SW 1271 (cell line): ENCODE data around the gene ADCY7.

Source experiments
- DNase-seq, 2 experiments: peaks; one replicate each; lab custom pipeline; 2025; lab: John Stamatoyannopoulos, UW

The ADCY7 gene

DNA sequence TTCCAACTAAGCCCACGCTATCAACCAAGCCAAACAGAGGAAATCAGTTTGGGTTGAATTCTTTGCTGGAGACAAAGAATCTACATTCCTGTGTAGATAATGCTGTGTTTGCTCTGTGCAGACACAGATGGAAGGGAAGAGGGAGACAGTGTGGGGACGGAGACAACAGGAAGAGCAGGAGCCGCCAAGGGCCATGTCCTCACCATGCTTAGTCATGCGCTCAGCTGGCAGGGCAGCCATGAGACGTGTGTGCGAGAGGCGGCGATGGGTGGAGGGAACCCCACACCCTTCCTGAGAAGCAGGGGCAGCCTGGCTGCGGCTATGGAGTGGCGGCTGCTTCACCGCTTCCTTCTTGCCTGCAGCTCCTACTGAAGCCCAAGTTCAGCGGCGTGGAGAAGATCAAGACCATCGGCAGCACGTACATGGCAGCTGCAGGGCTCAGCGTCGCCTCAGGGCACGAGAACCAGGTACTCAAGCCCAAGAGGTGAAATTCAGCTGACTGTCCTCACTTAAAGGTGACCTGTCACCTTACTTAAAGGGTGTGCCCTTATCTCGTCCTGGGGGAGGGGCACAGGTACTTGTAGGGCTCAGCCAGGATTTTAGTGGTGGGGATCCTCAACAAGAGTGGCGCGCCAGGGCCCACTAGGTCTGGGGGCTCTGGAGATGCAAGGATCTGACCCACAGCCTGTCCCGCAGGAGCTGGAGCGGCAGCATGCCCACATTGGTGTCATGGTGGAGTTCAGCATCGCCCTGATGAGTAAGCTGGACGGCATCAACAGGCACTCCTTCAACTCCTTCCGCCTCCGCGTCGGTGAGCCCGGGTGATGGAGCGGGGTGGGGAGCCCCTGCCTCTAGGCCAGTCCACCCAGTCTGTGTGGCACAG is 47.5 kb downstream of the ADCY7 start:
- DNase-seq: no peak

DNA sequence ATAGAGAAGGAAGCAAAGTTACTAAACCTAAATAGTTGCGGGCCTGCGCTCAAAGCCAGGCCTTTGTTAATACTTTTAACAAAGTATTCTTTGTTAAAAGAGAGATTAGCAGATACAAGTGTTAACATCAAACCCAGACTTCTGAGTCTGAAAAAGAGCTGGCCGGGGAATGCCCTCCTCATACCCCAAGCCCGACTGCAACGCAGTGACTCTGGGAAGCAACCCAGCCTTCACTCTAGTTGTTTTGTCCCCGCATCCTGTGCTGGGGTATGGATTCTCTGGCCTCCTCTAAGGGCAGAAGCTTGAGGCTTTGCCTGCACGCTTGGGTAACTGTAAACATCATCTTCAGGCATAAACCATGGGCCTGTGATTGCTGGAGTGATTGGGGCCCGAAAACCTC is 48.3 kb downstream of the ADCY7 start:
- DNase-seq: no peak

DNA sequence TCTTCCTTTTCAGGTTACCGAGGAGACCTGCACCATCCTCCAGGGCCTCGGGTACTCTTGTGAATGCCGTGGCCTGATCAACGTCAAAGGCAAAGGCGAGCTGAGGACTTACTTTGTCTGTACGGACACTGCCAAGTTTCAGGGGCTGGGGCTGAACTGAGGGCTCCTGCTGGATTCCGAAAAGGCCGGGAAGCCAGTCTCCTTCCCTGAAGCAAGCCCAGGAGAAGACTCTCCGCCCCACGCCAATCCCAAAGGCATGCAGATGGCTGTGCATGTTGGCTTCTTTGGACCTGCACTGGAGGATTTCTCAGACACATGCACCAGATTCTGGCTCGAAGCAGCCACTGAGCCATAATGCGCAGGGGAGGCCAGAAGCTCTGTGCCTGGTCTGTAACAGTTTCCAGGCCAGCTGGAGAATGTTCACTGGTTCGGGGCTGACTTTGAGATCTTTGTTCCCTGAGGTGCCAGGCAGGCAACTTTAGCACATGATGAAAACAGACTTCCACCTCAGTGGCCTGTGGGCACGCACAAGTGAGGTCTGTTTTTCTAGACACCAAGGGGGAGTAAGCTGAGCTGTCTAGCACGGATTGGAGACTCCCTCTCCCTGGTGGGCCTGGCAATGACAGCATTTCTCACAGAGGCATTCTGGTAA is 49.1 kb downstream of the ADCY7 start:
- no peak for DNase-seq

DNA sequence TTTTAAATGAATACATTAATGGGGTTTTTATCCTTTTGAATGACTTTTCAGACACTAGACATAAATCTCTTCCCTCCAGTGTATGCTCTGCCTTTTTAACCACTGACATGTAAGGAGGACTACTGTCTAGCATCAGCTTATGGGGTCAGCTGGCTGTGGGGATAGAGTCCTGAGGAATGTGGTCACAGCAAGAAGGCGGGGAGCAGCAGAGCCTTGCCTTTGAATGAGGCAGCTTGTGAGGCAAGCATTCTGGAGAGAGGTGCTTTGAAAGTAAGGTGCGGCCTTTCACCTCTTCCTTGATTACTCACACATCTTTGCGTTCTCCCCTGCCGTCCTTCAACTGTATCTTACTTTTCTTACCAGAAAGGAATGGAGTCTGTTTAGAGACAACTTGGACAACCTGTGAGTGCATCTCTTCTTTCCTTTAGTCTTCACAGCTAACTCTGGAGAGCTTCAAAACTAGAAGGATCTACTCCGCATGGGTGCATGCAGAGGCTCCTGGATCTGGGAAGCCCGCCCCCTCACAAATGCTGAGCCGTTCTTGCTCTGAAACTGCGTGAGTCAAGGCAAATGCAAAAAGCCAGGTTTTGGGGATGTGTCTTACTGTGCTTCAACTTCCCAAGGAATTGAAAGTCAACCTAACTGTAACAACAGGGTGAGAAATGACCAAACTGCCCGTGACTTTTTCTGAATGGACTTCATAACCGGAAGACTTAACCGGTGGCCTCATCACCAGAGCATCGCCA is 49.9 kb downstream of the ADCY7 start:
- DNase-seq: no peak

DNA sequence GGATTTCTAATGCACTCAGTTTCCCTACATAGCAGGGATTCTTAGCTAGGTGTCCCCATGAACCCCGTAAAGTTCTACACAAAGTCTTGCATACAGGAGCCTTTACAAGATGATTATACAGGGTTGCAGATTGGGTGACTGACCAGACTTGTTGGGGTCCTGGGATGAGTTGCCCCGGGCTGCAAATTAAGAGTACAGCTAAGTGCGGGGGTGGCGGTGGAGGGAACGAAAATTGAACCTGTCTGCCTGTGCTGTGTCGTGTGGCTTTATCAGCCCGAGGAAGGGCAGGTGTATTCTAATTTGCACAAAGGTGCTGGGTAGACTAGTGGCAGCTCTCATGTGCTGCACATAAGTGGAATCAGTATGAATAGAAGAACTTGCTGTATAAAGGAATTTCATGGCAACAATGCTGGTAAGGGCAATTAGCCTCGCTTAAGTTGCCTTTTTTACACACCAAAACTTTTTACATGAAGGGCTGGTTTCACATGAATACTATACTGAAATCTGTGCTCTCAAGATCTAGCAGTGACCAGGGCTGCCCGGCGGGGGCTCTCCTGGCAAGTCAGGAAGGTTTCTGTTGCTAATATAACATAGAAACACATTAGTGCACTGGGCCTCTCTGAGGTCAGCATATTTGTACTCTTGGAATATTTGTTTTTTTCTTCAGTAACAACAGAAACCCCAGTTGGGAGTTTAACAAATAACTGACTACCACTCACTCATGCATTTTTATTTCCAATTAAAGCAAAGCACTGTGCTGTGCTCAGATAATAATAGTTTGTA is 50.7 kb downstream of the ADCY7 start:
- DNase-seq: no peak

DNA sequence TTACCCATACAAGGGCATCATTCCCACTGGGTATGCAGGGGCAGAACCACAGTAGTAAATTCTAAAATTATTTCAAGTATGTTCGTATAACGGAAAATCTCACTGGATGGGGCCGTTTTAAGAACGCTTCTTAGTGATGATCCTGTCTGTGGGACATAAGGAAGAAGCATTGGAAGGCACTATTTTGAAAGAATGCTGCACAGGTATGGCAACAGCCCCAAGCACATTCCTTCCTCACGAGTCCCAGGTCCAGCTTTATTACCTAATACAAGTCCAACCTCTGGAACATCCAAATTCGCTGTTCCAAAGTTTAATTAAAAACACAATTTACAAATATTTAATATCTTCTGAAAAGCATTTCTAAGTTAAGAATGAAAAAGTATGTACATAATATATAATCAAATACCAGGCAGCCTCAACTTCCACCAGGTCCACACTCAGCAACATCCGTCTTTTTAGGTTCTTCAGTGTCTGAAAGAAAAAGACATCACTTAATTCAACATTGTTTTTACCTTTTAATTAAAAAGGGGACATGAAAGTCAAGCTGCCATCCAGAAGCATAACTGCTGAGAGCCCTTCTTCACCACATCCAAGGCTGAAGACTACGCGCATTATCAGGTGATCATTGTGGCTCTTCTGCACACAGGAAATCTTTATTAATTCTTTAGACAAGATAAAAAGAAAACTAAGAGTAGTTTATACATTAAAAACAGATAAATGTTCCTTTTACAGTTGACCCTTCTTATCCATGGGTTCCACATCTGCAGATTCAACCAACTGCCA is 52.6 kb downstream of the ADCY7 start:
- no peak for DNase-seq

DNA sequence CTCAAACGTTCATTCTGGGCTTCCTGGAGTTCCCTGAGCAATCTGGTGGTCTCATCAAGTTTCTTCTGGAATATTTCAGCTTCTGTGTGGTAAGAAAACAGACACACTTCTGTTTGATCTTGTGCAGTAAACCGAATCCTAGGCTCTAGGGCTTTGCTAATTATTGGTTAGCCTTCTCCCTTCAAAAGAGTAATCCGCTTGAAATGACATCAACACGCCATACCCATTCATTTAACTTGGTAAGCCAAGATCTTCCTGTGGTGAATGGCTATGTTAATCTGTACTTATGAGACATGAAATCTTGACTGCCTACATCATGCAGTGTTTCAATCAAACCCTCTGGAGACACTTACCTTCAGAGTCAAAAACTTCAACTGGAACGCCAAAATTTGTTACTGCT is 54.0 kb downstream of the ADCY7 start:
- DNase-seq: no peak

DNA sequence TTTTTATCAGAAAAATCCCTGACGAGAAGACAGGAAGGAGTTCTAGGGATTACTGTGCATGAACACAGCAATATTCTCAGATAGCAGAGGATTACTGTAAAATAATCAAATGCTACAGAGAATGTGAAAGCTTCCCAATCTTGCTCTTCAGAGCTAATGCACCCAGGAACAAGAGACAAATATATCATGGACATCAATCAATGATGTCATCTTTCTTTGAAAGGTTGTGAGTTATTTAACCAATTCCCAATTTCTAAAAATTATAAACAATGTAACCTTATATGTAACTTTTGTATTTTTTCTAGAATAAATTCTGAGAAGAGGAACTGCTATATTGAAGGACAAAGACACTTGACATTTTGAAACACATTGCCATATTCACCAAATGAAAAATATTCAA is 56.0 kb downstream of the ADCY7 start:
- no peak for DNase-seq

DNA sequence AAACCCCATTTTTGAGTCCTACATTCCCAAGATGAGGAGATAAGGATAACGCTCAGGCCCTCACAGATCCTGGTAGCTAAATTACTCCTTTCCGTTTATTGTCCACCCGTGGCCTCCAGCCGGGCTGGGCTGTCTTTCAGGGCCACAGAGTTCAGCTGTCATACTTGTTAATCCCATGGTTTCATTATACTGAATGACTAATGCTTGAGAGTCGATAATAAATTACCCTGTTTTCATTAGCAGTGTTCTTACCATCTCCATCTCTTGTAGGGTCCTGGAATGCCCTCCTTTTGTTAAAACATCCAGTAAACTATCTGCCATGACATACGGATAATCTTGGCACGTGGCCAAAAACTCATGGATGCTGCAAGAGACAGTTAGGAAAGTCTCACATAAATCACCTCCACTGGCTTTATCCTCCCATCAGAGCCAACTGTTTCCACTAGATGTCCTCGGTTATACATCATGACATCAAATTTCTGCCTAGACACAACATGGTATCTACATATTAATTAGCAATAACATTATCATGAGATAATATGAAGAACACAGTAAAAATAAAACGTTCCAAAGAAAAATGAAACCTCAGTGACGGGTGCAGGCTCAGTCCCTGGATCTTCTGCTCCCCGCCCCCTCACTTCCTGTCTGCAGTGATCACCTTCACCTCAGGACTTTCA is 57.1 kb downstream of the ADCY7 start:
- DNase-seq: peak in 1 of 2 experiments; percentile 10

DNA sequence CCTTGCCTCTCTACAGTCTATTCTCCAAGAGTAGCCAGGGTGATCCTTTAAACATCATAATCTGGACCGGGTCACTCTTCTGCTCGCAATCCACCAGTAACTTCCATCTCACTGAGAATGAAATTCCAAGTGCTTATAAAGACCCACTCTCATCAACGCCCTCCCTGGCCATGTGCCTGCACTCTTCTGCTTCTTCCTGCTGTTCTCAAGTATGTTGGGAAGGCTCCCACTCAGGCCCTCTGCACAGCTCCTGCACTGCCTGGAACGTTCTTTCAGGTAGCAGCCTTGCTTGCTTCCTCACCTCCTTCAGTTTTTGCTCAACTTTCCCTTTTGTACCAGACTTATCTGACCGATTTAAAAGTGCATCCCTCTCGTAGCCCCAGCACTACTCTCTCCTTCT is 58.0 kb downstream of the ADCY7 start:
- no peak for DNase-seq

DNA sequence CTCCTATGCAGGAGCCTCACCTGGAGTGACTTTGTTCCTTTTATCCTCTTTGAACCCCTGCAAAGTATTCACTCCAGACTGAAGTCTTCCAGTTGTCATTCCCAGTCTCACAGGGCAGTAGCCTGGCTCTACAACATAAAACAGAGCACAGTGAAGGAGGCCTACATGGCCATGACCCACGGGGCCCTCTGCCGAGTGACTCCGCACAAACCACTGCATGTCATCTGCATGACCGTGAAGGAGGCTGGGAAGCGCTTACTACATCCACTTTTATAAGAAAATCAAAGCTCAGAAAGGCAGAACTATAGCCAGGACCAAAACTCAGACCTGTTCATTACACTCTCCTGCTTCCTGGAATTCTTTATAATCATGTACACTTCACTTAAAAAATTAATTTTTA is 59.9 kb downstream of the ADCY7 start:
- DNase-seq: no peak

DNA sequence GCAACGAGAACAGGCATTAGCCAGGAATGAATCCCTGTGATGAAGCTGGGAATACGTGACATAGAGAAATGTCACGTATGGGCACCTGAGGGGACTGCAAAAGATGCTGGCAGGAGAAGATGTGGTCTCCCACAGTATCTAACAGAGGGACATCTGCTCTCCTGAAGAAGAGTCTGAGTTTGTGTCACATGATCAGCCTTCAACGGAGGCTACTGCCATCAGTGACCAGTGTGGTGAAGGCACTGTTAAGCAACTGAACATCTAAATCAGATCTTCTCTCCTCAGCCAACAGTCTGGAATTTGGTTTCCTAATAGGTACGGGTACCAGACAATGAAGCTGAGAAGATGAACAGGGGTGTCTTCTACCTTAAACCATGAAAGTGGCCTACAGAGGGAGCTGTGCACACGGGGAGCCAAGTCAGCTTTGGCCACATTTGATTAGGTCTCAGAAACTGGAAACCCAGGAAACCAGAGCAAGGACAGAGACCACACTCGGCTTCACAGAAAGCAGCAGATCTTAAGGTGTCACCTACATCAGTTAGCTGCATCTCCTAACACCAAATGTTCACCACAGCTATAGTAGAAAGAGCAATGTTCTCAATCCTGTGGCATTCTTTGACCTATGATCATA is 60.6 kb downstream of the ADCY7 start:
- no peak for DNase-seq

DNA sequence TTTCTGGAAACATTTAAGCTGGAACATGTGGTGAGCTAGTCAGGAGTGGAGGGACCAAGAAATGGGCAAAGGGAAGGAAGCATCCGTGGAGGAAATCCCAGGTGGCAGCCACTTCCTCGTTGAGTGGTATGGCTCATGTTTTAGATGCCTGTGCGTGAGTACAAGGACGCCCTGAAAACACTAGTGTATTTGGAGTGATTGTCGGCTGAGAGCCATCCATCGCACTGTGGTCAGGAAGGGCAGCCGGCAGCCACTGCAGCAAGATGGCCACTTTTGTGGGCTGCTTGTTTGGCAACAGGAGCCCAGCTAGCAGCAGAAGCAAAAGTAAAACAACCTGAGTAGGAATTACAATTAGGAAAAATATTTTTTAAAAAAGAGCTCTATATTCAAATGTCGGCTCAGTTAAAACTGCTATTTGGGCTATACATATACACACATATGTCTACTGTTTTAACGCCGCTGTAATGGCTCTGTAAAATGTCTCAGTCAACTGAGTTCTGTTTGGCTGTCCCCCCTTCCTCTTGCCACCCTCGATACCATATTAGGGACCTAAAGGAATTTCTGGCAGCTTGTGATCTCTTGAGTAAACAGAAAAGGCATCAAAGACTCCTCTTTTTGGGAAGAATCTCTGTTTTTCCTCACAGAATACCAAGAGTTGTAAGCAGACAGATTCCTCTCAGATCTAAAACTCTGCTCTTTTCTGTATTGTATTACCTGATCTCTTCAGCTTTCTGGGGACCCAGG is 63.3 kb downstream of the ADCY7 start:
- DNase-seq: no peak

DNA sequence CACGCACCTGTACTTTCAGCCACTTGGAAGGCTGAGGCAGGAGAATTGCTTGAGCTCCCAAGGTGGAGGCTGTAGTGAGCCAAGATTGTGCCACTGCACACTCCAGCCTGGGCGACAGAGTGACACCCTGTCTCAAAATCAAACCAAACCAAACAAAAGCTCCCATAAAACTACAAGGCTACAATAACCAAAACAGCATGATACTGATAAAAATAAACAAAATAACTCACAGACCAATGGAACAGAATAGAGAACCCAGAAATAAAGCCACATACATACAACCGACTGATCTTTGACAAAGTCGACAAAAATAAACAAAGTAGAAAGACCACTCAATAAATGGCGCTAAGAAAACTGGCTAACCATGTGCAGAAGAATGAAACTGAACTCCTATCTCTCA is 65.2 kb downstream of the ADCY7 start:
- no peak for DNase-seq

DNA sequence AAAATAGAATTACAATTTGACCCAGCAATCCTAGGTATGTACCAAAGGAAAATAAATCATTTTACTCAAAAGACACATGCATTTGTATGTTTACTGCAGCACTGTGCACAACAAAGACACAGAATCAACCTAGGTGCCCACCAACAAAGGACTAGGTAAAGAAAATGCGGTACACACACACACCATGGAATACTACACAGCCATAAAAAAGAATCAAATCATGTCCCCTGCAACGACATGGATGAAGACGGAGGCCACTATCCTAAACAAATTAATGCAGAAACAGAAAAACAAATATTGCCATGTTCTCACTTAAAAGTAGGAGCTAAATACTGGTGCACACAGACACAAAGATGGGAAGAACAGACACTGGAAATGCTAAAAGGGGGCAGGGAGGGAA is 66.2 kb downstream of the ADCY7 start:
- DNase-seq: no peak

DNA sequence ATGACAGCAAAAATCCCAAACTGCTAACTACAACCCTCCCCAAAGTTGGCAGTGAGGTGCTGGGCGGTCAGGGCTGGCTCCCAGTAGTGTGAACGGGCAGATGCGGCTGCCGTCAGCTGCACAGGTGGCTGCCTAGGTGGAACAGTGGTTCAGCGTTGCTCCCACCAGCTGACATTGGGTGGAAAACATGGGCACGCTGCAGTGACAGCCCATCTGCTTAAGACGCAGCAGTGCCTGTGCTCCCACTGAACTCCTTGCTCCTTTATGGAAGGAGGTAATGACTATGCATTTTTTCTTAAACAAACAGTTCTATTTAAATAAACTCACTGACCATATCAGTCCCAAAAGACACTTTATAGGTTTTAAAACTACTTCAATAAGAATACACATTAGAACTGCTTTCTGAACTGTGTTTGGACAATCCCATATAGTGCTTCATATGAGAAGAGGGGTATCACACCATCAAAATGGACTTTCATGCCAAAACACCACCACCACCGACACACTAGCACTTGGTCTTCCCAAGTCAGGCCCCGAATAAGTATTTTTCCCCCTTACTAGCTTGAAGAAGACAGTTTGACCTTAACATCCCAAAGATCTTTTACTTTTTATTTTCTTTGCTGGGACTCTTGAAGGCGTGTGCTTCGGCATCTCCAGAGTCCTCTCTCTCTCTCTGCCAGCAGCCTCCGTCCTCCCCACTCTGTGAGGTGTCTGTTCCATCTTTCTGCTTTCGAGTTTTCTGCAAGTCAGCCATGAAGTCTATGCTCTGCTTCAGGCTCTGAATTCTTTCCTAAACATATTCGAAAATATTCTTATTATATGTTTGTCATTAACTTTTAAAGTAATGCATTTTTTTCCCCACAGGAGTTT is 68.0 kb downstream of the ADCY7 start:
- DNase-seq: no peak

DNA sequence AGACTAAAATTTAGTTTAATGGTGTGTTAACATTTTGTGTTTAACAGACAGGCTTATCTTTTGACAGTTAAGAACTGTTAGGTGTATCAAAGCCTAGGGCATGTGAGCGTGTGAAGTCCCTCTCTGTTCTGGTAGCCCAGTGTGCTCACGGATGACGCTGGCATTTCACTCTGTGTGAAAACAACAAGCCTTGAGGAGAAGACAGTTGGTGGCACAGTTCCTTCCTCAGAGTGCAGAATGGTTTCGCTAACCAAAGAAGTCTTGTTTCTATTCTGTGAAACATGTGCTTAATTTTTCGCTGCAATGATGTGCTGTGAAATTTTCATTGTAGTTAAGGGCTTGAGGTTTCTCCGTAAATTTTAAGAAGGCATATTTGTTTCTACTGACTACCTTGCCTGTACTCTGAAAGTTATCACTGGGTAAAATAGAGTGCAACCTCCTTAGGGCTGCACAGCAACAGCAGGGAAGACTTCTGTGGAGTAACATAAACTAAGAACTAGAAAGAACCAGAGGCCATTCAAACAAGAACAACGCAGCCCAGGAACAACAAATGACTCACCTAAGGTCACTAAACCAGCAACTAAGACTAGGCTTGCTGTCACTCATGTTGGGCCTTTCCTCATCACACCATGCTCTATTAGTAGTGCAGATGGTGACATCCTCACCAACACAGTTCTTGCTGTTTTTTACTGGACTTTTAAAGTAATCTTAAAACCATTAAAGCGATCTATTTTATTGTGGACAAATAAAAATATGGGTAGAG is 69.0 kb downstream of the ADCY7 start:
- DNase-seq: no peak

DNA sequence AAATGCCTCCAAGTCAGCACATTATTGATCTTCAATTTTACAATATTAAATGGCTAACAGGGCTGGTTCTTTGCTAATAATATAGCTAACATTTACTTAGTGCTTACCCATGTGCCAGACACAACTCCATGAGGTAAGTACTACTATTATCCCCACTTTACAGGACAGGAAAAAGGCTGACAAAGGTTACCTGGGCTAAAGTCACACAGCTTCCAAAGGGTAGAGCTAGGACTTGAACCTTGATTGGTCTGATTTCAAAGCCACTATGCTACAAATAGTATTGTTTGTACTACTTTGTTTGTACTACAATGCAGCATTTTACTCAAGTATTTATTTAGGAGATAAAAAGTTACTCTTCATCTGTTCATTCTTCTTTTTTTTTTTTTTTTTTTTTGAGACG is 70.5 kb downstream of the ADCY7 start:
- no peak for DNase-seq
